Left lung (tissue), 10 donors: Measurements from ENCODE around the gene CDHR3. TPM values are rescaled to one million over a fixed set of nuclear protein-coding genes. Genes with fewer than 3 reads are reported as not detected.

ENCODE experiments used
- ATAC-seq: fragments of 200-7000 bp; cut with Tn5 transposase; one replicate; pipeline ENCODE4 v1.9.1; 2020; ENCODE audit warnings: moderate library complexity
- DNase-seq, 4 donors: peaks; one replicate each; pipeline ENCODE4 v3.0.0-alpha.2; 2013 to 2020
- H3K27ac ChIP-seq, 2 donors: fragments of 200-600 bp; sonication (generic) in 1 of 2; one replicate each; pipeline versions ENCODE4 v1.5.0 to v1.8.0; 2020 to 2021
- H3K27me3 ChIP-seq, 2 donors: fragments of 200-600 bp; sonication (generic) in 1 of 2; one replicate each; pipeline versions ENCODE4 v1.5.0 to v1.8.0; 2020 to 2021
- H3K36me3 ChIP-seq, 2 donors: fragments of 200-600 bp; sonication (generic) in 1 of 2; one replicate each; pipeline versions ENCODE4 v1.5.0 to v1.8.0; 2020 to 2021
- H3K4me1 ChIP-seq, 2 donors: fragments of 200-600 bp; one replicate each; pipeline ENCODE4 v1.8.0; 2021
- H3K4me3 ChIP-seq, 2 donors: fragments of 200-600 bp; sonication (generic) in 1 of 2; one replicate each; pipeline versions ENCODE4 v1.5.0 to v1.8.0; 2020 to 2021; ENCODE audit warnings: mild to moderate bottlenecking in 1 of 2
- H3K9me3 ChIP-seq, 2 donors: fragments of 200-600 bp; sonication (generic) in 1 of 2; one replicate each; pipeline versions ENCODE4 v1.5.0 to v1.8.0; 2020 to 2021
- CTCF ChIP-seq, 2 donors: fragments of 200-600 bp; sonication (generic) in 1 of 2; IDR thresholded peaks; one replicate each; pipeline versions ENCODE4 v1.5.0 to v1.8.0; 2021; ENCODE audit warnings: antibody characterized with exemption in 2 of 2
- intact Hi-C, 2 donors: fragments of 100-400 bp; cut with DNase I; formaldehyde crosslinking; loops; one replicate each; pipeline versions ENCODE4 v1.11.2 to v1.14.2; 2022
- polyA plus RNA-seq, 6 donors: library from polyadenylated mRNA; unstranded; fragments of 120-200 nt; gene quantifications; one replicate each; pipeline ENCODE4 v1.2.1, GENCODE V29; 2013; ENCODE audit not compliant: insufficient read length in 6 of 6
- total RNA-seq, 2 donors: library from RNA; stranded (reverse); fragmentation: NEBNext Ultra II Directional; extraction: Animal tissue kit (Norgen Biotek cat#: 25700); gene quantifications; one replicate each; pipeline ENCODE4 v1.2.1, GENCODE V29; 2021
- donor health status: DM: no; HTN: yes; CAD: no.
- donor health status: DM: no; HTN: no; CAD: no.

CDHR3 gene
- total and polyA plus RNA-seq, 8 donors, result 2.8 to 44.0 (median 24.8) TPM

- TF ChIP-seq CTCF (IDR thresholded peaks at IDR 0.05), result no peak
- no peak overlapping the region for H3K27ac ChIP-seq
- H3K4me1 ChIP-seq, result peaks cover 5 to 6% of the 10 kb centered on the region in 2 donors
- H3K4me3 ChIP-seq, result no peak overlapping the region
- no peak for DNase-seq
- H3K9me3 ChIP-seq, result peaks cover 0 to 4% of the 10 kb centered on the region in 2 donors
- ATAC-seq, result no peak
- H3K36me3 ChIP-seq, result no peaks in the 10 kb centered on the region
- intact Hi-C loops, result no loop called here
- no peaks in the 10 kb centered on the region for H3K27me3 ChIP-seq
Observed at GRCh38 chr7:106010331-106010730, 47.3 kb downstream of the CDHR3 start.

GRCh38 chr7:106010866-106011265, 47.8 kb downstream of the CDHR3 start:
- H3K9me3 ChIP-seq, result peaks cover 0 to 4% of the 10 kb centered on the region in 2 donors
- no peaks in the 10 kb centered on the region for H3K36me3 ChIP-seq
- no peak overlapping the region for H3K27ac ChIP-seq
- no peaks in the 10 kb centered on the region for H3K27me3 ChIP-seq
- intact Hi-C loops, result no loop called here
- no peak for ATAC-seq
- no peak for TF ChIP-seq CTCF (IDR thresholded peaks at IDR 0.05)
- H3K4me3 ChIP-seq, result no peak overlapping the region
- DNase-seq, result no peak
- peaks cover 5 to 6% of the 10 kb centered on the region in 2 donors for H3K4me1 ChIP-seq

DNA sequence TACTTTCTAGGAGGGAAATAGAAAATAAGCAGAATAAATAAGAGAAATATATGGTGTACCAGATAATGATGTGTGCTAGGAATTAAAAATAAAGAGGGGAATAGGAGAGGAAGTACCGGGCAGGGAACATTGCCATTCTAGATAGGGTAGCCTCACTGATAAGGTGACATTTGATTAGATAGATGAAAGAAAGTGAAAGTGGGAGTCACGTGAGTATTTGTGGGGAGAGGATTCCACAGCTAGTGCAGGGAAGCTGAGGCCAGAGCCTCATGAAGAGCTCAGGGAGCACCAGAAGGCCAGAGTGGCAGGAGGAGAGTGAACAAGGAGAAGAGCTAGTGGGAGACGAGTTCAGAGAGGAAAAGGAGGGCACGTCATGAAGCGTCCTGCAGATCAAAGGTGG, 49.1 kb downstream of the CDHR3 start:
- TF ChIP-seq CTCF (IDR thresholded peaks at IDR 0.05), result no peak
- intact Hi-C loops, result no loop called here
- no peak for ATAC-seq
- Histone ChIP-seq H3K4me3 (no peak overlapping the region), H3K9me3 (peaks cover 0 to 2% of the 10 kb centered on the region in 2 donors), H3K27ac (no peak overlapping the region), H3K4me1 (peaks cover 5 to 6% of the 10 kb centered on the region in 2 donors), H3K27me3 (no peaks in the 10 kb centered on the region), H3K36me3 (no peaks in the 10 kb centered on the region)
- no peak for DNase-seq

- Histone ChIP-seq H3K27me3 (no peaks in the 10 kb centered on the region), H3K36me3 (no peaks in the 10 kb centered on the region), H3K4me1 (peaks cover 5 to 6% of the 10 kb centered on the region in 2 donors), H3K9me3 (no peaks in the 10 kb centered on the region), H3K4me3 (no peak overlapping the region), H3K27ac (no peak overlapping the region)
- ATAC-seq (no peak), DNase-seq (no peak)
- intact Hi-C loops, result no loop called here
- TF ChIP-seq CTCF (IDR thresholded peaks at IDR 0.05), result no peak
Observed at GRCh38 chr7:106012935-106013439, 49.9 kb downstream of the CDHR3 start.

DNA sequence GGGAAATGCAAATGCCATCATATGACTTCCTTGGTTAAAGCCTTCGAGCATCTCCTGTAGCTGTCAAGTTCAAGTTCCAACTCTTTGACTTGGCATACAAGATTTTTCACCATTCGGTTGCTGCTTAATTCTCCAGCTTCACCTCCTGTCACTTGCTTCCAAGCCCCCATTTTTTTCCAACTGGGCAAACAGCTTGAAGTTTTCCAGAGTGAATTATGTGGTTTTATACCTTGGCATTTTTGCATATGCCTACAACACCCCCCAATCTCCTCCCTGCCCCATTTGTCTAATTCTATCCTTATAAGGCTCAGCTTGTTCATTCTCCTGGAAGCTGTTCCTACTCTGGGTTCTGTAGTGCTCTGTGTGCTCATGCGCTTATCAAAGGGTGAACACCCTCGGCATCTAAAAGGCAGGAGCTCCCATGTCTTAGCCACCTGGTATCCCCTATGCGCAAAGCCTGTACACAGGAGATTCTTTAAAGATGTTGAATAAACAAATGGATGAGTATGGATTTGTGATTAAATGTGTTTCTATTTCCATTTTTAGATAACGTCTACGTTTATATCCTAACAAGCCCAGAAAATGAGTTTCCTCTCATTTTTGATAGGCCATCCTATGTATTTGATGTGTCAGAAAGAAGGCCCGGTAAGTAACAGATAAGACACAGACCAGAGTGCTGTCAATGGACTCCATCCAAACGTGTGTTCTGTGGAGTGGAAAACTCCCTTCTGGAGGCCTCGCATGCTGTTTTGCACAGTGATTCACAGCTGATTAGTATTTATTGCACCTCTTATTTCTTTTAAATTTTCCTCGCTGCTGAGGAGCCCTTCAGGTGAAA, 52.5 kb downstream of the CDHR3 start:
- Histone ChIP-seq H3K4me1 (no peaks in the 10 kb centered on the region), H3K9me3 (no peaks in the 10 kb centered on the region), H3K27ac (no peak overlapping the region), H3K4me3 (no peak overlapping the region), H3K36me3 (no peaks in the 10 kb centered on the region), H3K27me3 (no peaks in the 10 kb centered on the region)
- intact Hi-C loops, result no loop called here
- ATAC-seq (no peak), DNase-seq (no peak)
- no peak for TF ChIP-seq CTCF (IDR thresholded peaks at IDR 0.05)
